Lower leg skin (tissue), 4 donors: ENCODE measurements around the gene STARD13. TPM values are rescaled to one million over a fixed set of nuclear protein-coding genes. Genes with fewer than 3 reads are reported as not detected.

Experiments used
- DNase-seq, 2 donors: peaks; one replicate each; pipeline ENCODE4 v3.0.0-alpha.2; 2019; ENCODE audit warnings: low spot score in 2 of 2
- H3K4me3 ChIP-seq: fragments of 200-600 bp; sonication (generic); 2 replicates; pipeline ENCODE4 v1.5.1; 2017; ENCODE audit warnings: mild to moderate bottlenecking, low read depth; ENCODE audit not compliant: poor library complexity, severe bottlenecking
- CTCF ChIP-seq, 3 donors: fragments of 450-650 bp; IDR thresholded peaks; one replicate each; pipeline ENCODE4 v1.5.1; 2016; ENCODE audit warnings: antibody characterized with exemption in 3 of 3, mild to moderate bottlenecking in 3 of 3, moderate library complexity in 2 of 3
- POLR2A ChIP-seq, 2 donors: fragments of 450-650 bp; IDR thresholded peaks; one replicate each; pipeline ENCODE4 v1.6.1; 2016 to 2017; ENCODE audit warnings: antibody characterized with exemption in 2 of 2, mild to moderate bottlenecking in 1 of 2, moderate library complexity in 1 of 2
- WGBS, 2 donors: methylation state at CpG; one replicate each; pipeline ENCODE4 v1.1.5; 2018; 5-methylcytosine and 5-hydroxymethylcytosine counted together
- intact Hi-C: fragments of 100-400 bp; cut with DNase I; formaldehyde crosslinking; loops from one replicate; pipeline ENCODE4 v1.15.0; 2023; ENCODE audit warnings: low total_unique reads
- total RNA-seq, 4 donors: library from RNA; depleted of rRNA; stranded (reverse); fragments of >200 nt; gene quantifications; one replicate each; pipeline ENCODE4 v1.1.0, GENCODE V29; 2016

The STARD13 gene
- total RNA-seq, 4 donors from 2014 or later, result 15.7 to 22.5 (median 19.6) TPM

- intact Hi-C loops, result no loop called here
- no peak for DNase-seq
- no peak overlapping the region for H3K4me3 ChIP-seq
- WGBS, 2 donors, result 95 to 97% methylated on average over 1 of the region's 1 CpG
- TF ChIP-seq POLR2A (IDR thresholded peaks at IDR 0.05) (no peak), CTCF (IDR thresholded peaks at IDR 0.05) (no peak)
Measured at GRCh38 chr13:33313504-33313903, 27.9 kb upstream of the STARD13 start.

DNA sequence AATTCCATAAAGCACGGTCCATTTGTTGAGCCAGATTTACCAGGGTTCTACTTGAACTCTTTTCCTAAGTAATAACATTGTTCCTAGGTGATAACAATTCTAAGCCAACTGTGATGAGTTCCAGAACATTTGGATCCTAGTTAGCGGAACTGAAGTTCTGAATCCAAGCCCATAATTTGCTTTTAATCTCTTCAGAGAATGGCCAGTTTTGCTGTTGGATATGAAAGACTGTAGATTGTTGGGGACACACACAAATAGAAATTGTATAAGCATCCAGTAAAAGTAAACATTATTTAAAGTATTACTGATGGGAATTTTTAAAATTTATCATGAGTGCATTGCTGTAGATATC, 27.3 kb upstream of the STARD13 start:
- 30 to 32% methylated on average over 2 of the region's 2 CpGs for WGBS, 2 donors

DNA sequence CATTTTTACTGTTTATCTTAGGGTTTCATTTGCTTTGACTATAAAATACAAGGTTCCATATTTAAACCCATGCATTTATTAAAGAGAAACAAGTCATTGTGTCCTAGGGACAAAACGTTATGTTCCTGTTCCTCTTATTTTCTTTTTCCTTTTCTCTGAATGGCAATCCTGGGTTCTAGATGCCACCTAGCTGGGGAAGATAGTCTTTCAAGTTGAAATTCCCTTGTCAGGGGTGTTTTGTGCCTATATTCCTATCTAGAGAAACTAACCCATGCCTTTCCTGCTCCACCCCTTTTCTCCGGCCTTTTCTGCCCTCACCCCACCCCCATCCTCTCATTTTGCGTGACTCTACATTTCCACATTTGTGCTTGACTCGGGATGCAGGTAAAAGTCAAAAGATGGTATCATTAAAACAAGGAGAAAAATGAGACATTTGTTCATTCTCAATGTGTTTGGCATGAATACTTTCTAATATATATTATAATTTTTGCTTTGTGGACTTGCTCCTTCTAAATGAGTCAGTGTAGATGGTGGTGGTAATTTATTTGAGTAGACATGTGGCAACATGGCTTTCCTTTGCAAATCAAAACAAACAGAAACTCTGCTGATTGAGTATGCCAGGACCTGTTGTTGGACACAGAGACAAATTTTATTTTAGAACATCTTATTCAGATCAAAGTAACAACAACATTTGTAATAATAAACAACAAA, 26.8 kb upstream of the STARD13 start:
- 33 to 39% methylated on average over 4 of the region's 4 CpGs for WGBS, 2 donors
- TF ChIP-seq CTCF (IDR thresholded peaks at IDR 0.05), result no peak
- no peak for TF ChIP-seq POLR2A (IDR thresholded peaks at IDR 0.05)
- intact Hi-C loops, result no loop called here
- no peak for DNase-seq
- H3K4me3 ChIP-seq, result no peak overlapping the region

More for the DNA sequence above, 27.3 kb upstream of the STARD13 start:
- DNase-seq, result no peak
- intact Hi-C loops, result no loop called here
- TF ChIP-seq POLR2A (IDR thresholded peaks at IDR 0.05) (no peak), CTCF (IDR thresholded peaks at IDR 0.05) (no peak)
- no peak overlapping the region for H3K4me3 ChIP-seq

DNA sequence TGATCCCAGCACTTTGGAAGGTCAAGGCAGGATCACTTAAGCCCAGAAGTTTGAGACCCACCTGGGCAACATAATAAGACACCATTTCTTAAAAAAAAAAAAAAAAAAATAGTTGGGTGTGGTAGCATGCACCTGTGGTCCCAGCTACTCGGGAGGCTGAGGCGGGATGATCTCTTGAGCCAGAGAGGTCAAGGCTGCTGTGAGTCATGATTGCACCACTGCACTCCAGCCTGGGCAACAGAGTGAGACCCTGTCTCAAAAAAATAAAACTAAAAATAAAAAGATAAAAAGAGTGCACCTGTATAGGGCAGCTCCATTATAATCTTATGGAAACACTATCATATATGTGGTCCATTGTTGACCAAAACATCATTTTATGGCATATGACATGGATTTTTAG, 25.5 kb upstream of the STARD13 start:
- DNase-seq, result no peak
- intact Hi-C loops, result no loop called here
- H3K4me3 ChIP-seq, result no peak overlapping the region
- WGBS, 2 donors, result 84 to 96% methylated on average over 2 of the region's 2 CpGs
- TF ChIP-seq POLR2A (IDR thresholded peaks at IDR 0.05), result no peak
- no peak for TF ChIP-seq CTCF (IDR thresholded peaks at IDR 0.05)

DNA sequence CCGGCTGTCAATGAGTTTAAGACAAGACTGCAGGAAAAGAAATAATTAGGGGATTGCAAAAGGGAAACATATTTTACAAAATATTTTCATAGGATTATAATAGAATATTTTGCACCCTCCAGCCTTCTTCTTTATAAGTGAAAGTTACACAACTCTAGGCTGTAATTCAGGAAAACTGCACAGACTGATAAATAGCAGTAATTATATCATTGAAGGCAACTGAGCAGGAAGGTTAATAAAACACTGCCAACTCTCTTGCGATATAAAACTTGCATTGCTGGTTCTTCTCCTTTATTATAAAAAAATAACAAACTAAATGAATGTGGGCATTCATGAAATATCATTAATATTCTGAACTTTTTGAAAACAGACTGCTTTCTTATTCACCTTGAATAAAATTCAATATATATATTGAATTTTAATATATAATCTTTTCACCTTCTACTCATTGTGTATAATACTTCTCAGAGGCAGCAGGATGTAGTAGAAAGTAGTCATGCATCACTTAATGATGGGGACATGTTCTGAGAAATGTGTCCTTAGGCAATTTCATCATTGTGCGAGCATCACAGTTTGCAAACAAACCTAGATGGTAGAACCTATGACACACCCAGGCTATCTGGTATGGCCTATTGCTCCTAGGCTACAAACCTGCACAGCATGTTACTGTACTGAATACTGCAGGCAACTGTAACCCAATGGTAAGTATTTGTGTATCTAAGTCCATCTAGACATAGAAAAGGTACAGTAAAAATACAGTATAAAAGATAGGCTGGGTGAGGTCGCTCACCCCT, 24.9 kb upstream of the STARD13 start:
- no peak for DNase-seq
- TF ChIP-seq CTCF (IDR thresholded peaks at IDR 0.05) (no peak), POLR2A (IDR thresholded peaks at IDR 0.05) (no peak)
- no peak overlapping the region for H3K4me3 ChIP-seq
- intact Hi-C loops, result no loop called here
- WGBS, 2 donors, result 69 to 70% methylated on average over 4 of the region's 4 CpGs
